Loucy (cell line): ENCODE data around the gene KHDC1.
"Not testable (repeated sequence)": the region's sequence is repeated elsewhere in the genome, so short reads cannot be mapped to it uniquely, and the experiment has no call there.

Source experiments
- H2AFZ ChIP-seq: fragments of 200-600 bp; sonication (generic); 2 replicates; pipeline ENCODE4 v1.6.0; 2016; ENCODE audit warnings: antibody characterized with exemption, mild to moderate bottlenecking, low read length, moderate library complexity
- H3F3A ChIP-seq: fragments of 200-600 bp; 2 replicates; pipeline ENCODE4 v1.6.0; 2016; ENCODE audit warnings: antibody characterized with exemption, low read depth, mild to moderate bottlenecking
- H3K27me3 ChIP-seq: fragments of 200-600 bp; sonication (generic); 2 replicates; pipeline ENCODE4 v1.6.1; 2014; ENCODE audit warnings: low read length, mild to moderate bottlenecking; ENCODE audit not compliant: insufficient read depth, poor library complexity, severe bottlenecking
- H3K36me3 ChIP-seq: fragments of 200-600 bp; sonication (generic); 2 replicates; pipeline ENCODE4 v1.6.1; 2016; ENCODE audit warnings: low read length; ENCODE audit not compliant: insufficient read depth
- H3K4me1 ChIP-seq: fragments of 200-600 bp; sonication (generic); 2 replicates; pipeline ENCODE4 v1.5.1; 2014; ENCODE audit warnings: low read length, mild to moderate bottlenecking; ENCODE audit not compliant: insufficient read depth, poor library complexity, severe bottlenecking
- H3K4me2 ChIP-seq: fragments of 200-600 bp; sonication (generic); 2 replicates; pipeline ENCODE4 v1.6.0; 2014; ENCODE audit warnings: antibody characterized with exemption, low read length, low read depth, mild to moderate bottlenecking; ENCODE audit not compliant: poor library complexity, severe bottlenecking
- H3K4me3 ChIP-seq: fragments of 200-600 bp; sonication (generic); 2 replicates; pipeline ENCODE4 v1.5.1; 2014; ENCODE audit warnings: low read length, mild to moderate bottlenecking, mixed read lengths; ENCODE audit not compliant: poor library complexity, severe bottlenecking
- H3K79me2 ChIP-seq: fragments of 200-600 bp; sonication (generic); 2 replicates; pipeline ENCODE4 v1.6.1; 2014; ENCODE audit warnings: low read length; ENCODE audit not compliant: insufficient read depth
- H3K9ac ChIP-seq: fragments of 200-600 bp; sonication (generic); 2 replicates; pipeline ENCODE4 v1.6.0; 2014; ENCODE audit warnings: mild to moderate bottlenecking, low read depth, low read length, moderate library complexity; ENCODE audit not compliant: poor library complexity, severe bottlenecking
- H3K9me2 ChIP-seq: fragments of 200-600 bp; sonication (generic); replicated peaks from 2 replicates; pipeline ENCODE4 v1.6.1; 2016; ENCODE audit warnings: low read depth, low read length, mixed read lengths
- H3K9me3 ChIP-seq: fragments of 200-600 bp; sonication (generic); 2 replicates; pipeline ENCODE4 v1.6.1; 2014; ENCODE audit warnings: mild to moderate bottlenecking, antibody characterized with exemption, low read length, low read depth; ENCODE audit not compliant: insufficient read depth
- H4K20me1 ChIP-seq: fragments of 200-600 bp; sonication (generic); 2 replicates; pipeline ENCODE4 v1.6.0; 2014; ENCODE audit warnings: antibody characterized with exemption, low read length, mild to moderate bottlenecking; ENCODE audit not compliant: insufficient read depth, poor library complexity, severe bottlenecking
- CTCF ChIP-seq: fragments of 200-600 bp; sonication (generic); conservative IDR thresholded peaks from 2 replicates; pipeline ENCODE4 v1.5.1; 2014; ENCODE audit warnings: mild to moderate bottlenecking, antibody characterized with exemption, low read length
- EZH2phosphoT487 ChIP-seq: fragments of 200-600 bp; IDR thresholded peaks from 2 replicates; pipeline ENCODE4 v1.6.1; 2018; ENCODE audit warnings: antibody characterized with exemption, mild to moderate bottlenecking, moderate library complexity, borderline replicate concordance

KHDC1 gene

GRCh38 chr6:73262671-73263569, at the start of gene KHDC1:
Gene KHDC1, minus strand, starts transcription at chr6:73263196. Its CDS starts 20,679 bp downstream, at chr6:73242517.
- peaks cover 24% of the 10 kb centered on the region for H3K4me1 ChIP-seq
- H3K79me2 ChIP-seq, result peaks cover 32% of the 10 kb centered on the region
- H3K4me2 ChIP-seq, result peak within 1 kb of the TSS; percentile 90
- H3K27me3 ChIP-seq, result no peaks in the 10 kb centered on the region
- H3K36me3 ChIP-seq, result no peaks in the 10 kb centered on the region
- H3K4me3 ChIP-seq, result peak within 1 kb of the TSS; percentile 86
- H3K9ac ChIP-seq, result peak within 1 kb of the TSS; percentile 86
- H3K9me2 ChIP-seq, result no peaks in the 10 kb centered on the region
- H2AFZ ChIP-seq, result peak within 1 kb of the TSS; percentile 92
- H3F3A ChIP-seq, result 0 out of 2 replicates have a peak, but pooled peaks cover 2% of the 10 kb centered on the region
- TF ChIP-seq CTCF (0 out of 2 replicates have a peak, but pooled peaks have one; percentile 20), EZH2phosphoT487 (no peak)
- H4K20me1 ChIP-seq, result no peaks in the 10 kb centered on the region
- H3K9me3 ChIP-seq, result no peaks in the 10 kb centered on the region

GRCh38 chr6:73310503-73310845, 47.5 kb upstream of the KHDC1 start:
- H3K9me2 ChIP-seq, H3K27me3 ChIP-seq, H3K9me3 ChIP-seq, H4K20me1 ChIP-seq, H3F3A ChIP-seq, H3K36me3 ChIP-seq: not testable (repeated sequence)
- H3K9ac ChIP-seq, result peak overlapping the region; percentile 92
- peak overlapping the region; percentile 95 for H3K4me3 ChIP-seq
- peaks cover 37% of the 10 kb centered on the region for H3K79me2 ChIP-seq
- H3K4me2 ChIP-seq, result peak overlapping the region; percentile 97
- peak overlapping the region; percentile 98 for H2AFZ ChIP-seq
- H3K4me1 ChIP-seq, result peaks cover 24% of the 10 kb centered on the region

- H3K9me2 ChIP-seq, result no peaks in the 10 kb centered on the region
- peak overlapping the region; percentile 95 for H3K4me3 ChIP-seq
- H3K9me3 ChIP-seq, result no peaks in the 10 kb centered on the region
- peak overlapping the region; percentile 92 for H3K9ac ChIP-seq
- peak overlapping the region; percentile 98 for H2AFZ ChIP-seq
- peaks cover 2% of the 10 kb centered on the region for H4K20me1 ChIP-seq
- TF ChIP-seq CTCF, result peak; percentile 74
- TF ChIP-seq EZH2phosphoT487, result no peak
- H3K36me3 ChIP-seq, result no peaks in the 10 kb centered on the region
- H3F3A ChIP-seq, result no peaks in the 10 kb centered on the region
- peak overlapping the region; percentile 97 for H3K4me2 ChIP-seq
- H3K4me1 ChIP-seq, result peaks cover 24% of the 10 kb centered on the region
- H3K27me3 ChIP-seq, result no peaks in the 10 kb centered on the region
- H3K79me2 ChIP-seq, result peaks cover 37% of the 10 kb centered on the region
Measured at GRCh38 chr6:73309785-73310502, 46.9 kb upstream of the KHDC1 start.
